GM21390 (cell line): Measurements from ENCODE around the gene CHRM3.

Experiments
- ATAC-seq: cut with Tn5 transposase; IDR thresholded peaks from one replicate; pipeline ENCODE4 v1.9.1; 2021; ENCODE audit not compliant: unreplicated experiment

CHRM3 gene

DNA sequence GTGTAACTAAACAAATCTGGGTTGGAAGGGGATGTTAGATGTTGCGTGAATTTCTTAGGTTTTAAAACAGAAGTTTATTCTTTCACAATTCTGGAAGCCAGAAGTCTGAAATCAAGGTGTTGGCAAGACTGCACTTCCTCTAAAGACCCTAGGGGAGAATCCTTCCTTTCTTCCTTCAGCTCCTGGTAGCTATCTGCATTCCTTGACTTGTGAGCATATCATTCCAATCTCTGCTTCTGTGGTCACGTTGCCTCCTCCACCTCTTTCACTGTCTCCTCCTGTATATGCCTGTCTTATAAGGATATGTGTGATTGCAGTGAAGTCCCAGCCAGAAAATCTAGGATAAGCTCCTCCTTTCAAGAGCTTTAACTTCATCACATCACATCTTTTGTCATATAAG is 7.7 kb downstream of the CHRM3 start:
- no peak for ATAC-seq

- ATAC-seq, result no peak
These were observed 27.5 kb downstream of the CHRM3 start for GRCh38 chr1:239413916-239414315.

DNA sequence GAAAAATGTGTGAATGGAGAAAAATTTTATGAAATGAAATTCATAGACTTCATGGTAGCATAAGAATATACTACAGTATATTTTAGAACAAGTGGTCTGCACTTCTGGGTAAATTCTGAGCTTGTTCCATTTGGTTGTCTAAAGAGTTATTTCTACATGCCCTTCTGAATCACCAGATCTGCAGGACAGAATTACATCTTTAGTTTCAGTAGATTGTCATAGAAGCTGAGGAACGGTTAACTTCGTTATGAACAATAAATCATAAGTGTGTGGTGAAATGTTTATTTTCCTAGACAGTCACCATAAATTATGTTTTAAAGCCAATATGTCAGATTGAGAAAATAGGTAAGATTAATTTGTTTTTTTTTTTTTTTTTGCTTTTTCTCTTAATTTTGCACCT is 30.9 kb downstream of the CHRM3 start:
- no peak for ATAC-seq

- ATAC-seq, result no peak
These were observed 31.7 kb downstream of the CHRM3 start for GRCh38 chr1:239417986-239418640.

GRCh38 chr1:239418681-239419080 is 32.3 kb downstream of the CHRM3 start:
- no peak for ATAC-seq

GRCh38 chr1:239421811-239422210 is 35.4 kb downstream of the CHRM3 start:
- ATAC-seq, result no peak

DNA sequence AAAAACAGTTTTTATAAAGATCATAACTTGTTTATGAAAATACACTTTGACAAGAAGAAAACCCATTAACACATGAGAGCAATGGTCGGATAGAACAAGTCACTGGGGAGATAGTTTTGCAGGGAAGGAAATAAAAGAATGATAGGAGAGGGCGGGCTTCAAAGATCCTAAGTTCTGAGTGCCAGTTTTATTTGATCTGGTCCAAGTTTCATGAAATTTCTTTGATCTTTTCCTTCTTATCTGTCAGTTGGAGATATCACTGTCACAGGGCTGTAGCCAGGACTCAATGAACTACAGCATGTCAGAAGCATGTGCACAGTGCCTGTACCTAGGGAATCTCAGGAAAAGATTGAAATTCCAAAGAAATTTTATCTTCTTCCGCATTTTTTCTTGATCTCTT is 36.5 kb downstream of the CHRM3 start:
- no peak for ATAC-seq

DNA sequence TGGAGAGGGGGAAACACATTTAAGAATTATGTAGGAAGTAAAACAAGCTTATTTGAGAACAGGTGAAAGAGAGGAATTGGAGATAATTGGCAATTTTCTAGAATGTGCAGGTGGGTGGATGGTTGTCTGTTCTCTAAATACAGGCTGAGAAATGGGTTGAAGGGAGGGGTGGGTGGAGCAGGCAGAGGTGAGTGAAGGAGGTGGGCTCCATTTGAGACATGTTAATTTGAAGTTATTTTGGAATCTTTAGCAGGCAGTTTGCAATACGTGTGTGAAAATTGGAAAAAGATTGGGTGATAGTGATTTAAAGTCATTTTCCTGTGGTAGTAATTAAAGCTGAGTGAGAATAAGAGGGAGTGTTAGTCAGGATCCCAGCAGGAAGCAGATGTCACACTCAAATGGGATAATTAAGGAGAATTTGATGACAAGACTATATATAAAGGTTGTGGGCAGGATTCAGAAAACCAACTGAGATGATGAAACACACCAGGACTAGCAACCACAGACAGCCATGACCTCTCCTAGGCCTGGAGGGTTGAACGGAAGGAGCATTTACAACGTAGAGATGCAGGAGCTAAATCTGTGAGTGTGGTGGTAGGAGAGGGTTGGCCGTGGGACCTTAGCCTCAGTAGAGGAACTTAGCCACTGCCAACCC is 40.6 kb downstream of the CHRM3 start:
- no peak for ATAC-seq

DNA sequence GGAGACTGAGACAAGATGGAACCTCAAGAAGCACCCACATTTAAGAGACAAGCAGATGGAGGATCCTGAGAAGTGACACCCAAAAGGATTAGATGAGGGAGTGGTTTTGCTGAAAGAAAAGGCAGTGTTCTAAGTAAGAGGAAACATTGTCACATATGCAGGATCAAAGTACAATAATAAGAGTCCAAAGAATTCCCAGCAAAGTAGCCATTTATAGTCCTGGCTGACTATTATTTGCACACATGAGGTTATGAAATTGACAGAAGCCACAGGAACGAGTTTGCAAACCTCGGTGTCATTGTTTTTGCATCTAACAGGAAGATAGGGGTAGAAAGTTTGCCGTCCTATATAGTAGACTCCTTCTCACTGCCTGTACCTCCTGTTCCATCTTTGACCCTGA is 41.3 kb downstream of the CHRM3 start:
- ATAC-seq, result no peak

DNA sequence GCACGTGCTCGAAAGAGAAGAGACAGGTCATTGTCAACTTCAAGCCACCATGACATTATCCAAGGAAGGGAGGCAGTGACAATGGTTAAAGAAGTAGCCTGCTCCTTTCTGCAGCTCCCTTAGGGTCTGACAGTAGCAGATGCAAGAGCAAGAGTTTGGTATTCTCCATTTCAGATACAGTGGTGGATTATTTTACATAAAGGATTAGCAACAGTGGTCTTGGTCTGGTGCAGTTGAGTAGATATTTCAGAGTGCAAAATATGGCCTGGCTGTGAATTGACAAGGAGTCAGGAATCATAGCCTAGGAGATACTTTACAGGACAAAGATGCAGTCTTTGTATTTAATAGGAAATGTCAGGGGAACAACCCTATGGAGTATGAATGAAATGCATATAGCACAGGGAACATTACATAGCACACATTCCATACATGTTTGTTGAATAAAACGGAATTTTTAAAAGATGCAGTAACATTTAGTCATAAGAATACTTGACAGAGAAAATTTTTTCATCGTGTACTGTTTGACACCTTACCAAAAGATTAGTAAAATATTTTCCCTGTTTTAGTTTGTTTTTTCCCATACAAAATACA is 41.8 kb downstream of the CHRM3 start:
- no peak for ATAC-seq

- ATAC-seq, result no peak
These were observed 42.8 kb downstream of the CHRM3 start for GRCh38 chr1:239429163-239429562.

DNA sequence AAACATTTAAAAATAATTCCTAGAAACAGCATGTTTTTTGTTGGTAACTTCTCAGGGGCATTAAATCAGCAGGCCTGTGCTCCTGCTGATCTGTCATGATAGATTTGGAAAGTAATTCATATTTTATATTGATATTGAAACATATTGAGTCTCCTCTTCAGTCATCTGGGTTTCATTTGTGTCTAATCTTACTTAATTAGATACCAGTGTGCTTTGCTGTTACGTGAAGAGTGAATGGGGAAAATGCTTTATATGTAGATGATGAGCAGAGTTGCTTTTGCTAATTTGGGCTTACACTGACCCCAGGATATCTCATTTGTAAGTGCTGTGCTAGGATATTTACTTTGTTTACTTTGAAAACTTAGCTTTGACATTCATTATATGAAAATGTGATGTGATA is 45.9 kb downstream of the CHRM3 start:
- ATAC-seq, result no peak

DNA sequence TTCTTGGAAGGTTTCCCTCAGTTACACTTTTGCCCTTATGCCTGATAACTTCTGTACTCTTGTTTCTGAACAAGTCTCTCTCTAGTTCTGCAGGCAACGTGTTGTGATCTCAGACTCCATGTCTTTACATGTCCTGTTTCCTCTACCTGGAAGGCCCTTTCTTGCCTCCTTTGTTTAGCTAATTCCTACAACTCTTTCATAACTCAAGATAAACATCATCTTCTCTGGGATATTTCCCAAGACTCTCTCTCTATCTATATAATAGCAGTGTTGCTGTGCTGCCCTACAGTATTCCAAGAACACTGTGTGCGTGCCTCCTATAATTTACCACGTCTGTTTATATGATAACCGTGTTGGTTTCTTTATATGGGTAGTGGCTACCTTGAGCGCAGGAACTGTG is 47.8 kb downstream of the CHRM3 start:
- no peak for ATAC-seq
